ENCODE measurements around the gene FKBP15.
A peak's percentile ranks its signal among the peaks of the same experiment; 100 is the strongest.

Gene FKBP15

GRCh38 chr9:113228130-113228665, 7.1 kb upstream of the FKBP15 start:
- peak; percentile 38 for DNase-seq

DNA sequence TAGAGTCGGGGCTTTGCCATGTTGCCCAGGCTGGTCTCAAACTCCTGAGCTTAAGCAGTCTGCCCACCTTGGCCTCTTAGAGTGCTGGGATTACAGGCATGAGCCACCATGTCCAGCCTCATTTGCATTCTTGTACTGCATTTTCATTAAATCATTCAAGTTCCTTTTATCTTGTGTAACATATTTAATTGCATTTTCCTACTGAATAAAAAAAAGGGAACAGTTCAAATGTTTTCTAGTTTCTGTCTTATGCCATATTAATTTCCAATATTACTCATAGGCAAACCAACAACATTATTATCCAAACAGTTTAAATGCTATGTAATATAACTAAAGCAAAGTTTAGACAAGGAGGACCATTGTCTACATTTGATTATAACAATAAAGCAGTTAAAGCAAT, 6.4 kb upstream of the FKBP15 start:
- no peak for DNase-seq

DNA sequence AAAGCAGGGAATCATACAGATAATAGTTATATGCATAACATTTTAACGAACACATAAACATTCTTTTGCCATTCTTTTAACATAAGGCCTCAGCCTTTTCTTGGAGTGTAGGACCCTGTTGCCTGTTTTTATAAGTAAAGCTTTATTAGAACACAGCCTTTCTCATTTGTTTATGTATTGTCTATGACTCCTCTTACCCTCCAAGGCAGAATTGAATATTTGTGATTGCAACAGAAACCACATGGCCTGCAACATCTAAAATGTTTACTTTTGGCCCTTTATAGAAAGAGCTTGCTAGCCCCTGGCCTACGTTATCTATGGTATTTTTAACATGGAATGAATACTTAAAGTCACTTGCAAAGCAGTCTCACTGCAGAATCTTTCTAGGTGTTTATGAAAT, 2.9 kb upstream of the FKBP15 start:
- no peak for DNase-seq

DNA sequence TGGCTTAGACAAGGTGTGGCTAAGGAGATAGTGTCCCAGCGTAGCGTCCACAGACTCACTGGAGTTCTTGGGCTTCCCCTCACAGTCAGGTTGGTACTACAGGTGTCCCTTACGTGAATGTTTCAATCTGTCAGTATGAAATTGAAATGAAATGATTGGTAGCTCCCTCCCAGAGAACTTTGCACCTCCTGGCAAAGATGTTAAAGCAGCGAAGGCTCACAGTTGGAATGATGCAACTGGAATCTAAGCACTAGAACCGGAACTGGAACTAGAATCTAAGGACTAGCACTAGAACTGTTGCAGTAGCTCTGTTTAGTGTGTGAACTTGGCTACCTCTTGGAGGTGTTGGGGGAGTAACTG, 1.4 kb upstream of the FKBP15 start:
- DNase-seq, result no peak

DNA sequence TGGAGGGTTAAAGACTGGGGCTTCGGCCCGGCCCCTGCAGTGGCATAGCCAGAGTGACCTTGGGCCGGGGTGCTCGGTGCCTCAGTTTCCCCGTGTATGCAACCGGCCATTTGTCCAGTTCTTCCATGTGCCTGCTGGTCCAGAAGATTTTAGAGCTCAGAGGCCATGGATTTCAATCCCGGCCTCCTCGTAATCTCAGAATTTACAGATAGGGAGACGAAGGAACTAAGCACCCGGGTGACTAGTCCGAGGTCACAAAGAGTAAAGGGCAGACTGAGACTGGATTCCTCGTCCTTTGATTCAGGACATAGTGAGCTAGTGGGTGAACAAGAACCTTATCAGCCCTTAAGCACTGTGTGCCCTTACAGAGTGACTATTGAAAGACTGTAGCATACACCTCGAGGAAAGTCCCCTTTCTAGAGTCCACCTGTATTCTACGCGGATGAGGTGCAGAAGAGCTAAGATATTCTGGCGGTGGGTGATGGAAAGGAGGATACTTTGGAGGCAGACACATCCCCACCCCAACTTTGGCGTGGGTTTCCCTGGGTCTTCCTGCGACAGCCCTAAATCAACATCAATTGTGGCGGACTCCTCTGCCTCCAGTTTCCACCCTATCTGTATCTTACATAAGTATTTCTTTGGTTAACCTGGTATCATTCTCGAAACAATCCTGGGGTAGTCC, 864 bp upstream of the FKBP15 start:
- no peak for DNase-seq

GRCh38 chr9:113220467-113221002, 542 bp downstream of the FKBP15 start:
- no peak for DNase-seq

- DNase-seq, result no peak
Observed at GRCh38 chr9:113219969-113220368, 1.1 kb downstream of the FKBP15 start.

DNA sequence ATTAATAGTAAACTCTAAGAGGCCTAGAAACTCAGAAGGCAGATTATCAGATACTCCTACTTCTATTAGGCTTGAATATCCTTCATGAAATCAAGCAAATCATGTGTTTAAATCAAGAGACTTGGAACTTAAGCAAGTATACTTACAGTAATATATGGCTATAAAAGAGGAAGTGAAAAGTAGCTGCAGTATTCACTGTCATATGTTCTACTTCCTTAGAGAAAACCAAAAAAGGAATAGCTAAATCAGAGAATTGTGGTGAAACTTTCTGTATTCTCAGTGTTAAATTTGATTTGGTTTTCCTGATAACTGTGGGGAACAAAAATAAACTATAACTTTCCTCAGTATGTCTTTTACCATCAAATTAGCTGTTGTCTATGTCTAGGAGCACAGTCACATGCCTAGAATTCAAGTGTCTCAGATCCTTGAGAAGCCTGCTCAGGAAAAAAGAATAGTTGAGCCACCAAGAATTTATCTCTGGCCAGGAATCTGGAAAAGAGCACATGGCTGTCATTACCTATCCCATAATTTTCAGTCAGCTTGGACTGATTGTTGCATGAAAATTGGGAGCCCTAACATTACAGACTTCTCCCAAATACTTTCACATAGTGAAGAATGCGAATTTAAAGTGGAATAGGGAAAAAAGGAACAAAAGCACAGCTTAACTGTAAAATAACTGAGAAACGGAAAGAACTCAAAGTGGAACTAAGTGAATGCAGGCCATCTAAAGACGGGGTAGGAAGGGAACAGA, 1.7 kb downstream of the FKBP15 start:
- DNase-seq, result no peak

DNA sequence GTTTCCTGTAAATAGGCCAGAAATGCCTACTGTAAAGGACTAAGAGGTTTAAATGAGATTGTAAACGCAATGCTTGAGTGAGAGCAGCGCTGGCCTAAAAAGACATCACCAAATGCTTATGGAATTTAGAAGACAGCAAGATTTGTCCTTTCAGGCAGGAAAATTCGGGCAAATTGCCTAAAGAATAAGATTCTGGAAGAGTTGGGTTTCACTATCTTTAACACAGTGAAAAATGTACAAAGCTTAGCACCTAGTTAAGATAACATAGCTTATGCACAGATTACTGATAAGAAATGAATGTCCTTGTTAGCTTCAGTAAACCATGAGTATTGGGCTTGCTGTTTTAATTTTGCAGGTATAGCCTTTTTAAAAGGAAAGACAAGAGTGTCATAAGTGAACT, 4.7 kb downstream of the FKBP15 start:
- DNase-seq, result no peak

- DNase-seq, result no peak
Observed at GRCh38 chr9:113215132-113215531, 5.9 kb downstream of the FKBP15 start.

- DNase-seq, result no peak
Observed at GRCh38 chr9:113210815-113211214, 10.3 kb downstream of the FKBP15 start.

- DNase-seq, result no peak
Observed at GRCh38 chr9:113205861-113206260, 15.2 kb downstream of the FKBP15 start.

DNA sequence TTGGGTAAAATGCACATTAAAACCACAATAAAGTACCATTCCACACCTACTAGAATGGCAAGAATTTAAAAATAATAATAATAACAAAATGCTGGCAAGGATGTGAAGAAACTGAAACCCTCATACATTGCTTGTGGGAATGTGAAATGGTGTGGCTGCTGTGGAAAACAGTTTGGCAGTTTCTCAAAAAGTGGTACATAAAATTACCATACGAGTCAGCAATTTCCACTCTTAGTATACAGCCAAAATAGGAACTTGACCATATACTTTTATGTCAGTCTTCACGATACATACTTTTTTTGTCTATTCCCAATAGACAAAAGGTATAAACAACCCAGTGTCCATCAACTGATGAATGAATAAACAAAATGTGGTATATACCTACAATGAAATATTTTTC, 15.6 kb downstream of the FKBP15 start:
- DNase-seq, result no peak

DNA sequence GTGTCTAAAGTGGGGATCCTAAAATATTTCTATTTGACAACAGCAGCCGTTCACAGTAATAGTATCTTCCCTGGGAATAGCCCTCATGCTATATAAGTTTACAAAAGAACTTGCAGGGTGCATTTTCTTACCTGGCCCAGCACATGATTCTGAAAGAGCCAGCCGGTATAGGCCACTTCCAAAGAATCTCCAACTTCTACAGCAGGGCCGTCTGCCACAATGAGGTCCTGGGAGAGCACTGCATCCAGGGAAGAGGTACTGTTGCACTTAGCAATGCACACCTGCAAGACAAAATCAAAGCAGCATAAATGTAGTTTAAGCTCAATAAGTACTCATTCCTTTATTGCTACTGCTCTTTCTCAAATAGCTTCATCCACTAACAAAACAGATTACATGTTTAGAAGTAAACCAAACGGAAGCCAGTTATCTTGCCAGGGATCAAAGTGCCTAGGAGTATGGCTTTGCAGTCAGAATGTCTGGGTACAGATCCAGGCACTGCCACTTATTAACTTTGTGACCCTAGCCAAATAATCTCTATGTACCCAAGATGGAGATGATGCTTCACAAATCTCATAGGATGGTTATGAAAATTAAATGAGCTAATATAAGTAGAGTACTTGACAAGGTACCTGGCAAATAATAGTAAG, 21.3 kb downstream of the FKBP15 start:
- no peak for DNase-seq

- DNase-seq, result no peak
Observed at GRCh38 chr9:113192455-113192854, 28.6 kb downstream of the FKBP15 start.

DNA sequence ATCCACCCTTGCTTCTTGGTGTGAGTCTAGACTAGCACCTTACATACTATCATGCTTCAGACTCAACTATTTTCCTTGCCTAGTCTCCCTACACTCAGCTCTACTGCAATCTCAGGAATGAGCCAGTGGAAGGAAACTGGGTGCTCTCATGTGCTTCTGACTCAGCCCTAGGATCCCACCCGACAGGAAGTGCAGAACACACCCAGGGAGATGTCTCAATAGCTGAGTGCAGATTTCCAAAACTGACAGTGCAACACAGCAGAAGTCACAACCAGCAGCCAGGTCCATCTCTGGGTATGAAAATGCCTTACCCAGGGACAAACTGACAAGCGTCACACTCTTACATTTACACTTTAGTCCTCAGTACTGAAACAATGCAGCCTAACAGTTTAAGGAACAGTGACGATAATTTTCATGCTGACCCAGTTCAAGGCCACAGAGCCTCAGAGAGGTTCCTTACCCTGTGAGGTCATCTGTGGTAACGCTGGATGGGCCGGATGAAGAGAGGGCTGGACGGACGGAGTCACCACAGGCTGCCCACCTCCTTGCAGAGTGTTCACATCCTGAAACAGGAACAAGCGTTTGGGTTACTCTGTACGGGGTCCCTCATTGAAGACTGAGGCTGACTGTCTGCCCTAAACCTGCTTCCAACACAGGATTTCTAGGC, 33.0 kb downstream of the FKBP15 start:
- no peak for DNase-seq

DNA sequence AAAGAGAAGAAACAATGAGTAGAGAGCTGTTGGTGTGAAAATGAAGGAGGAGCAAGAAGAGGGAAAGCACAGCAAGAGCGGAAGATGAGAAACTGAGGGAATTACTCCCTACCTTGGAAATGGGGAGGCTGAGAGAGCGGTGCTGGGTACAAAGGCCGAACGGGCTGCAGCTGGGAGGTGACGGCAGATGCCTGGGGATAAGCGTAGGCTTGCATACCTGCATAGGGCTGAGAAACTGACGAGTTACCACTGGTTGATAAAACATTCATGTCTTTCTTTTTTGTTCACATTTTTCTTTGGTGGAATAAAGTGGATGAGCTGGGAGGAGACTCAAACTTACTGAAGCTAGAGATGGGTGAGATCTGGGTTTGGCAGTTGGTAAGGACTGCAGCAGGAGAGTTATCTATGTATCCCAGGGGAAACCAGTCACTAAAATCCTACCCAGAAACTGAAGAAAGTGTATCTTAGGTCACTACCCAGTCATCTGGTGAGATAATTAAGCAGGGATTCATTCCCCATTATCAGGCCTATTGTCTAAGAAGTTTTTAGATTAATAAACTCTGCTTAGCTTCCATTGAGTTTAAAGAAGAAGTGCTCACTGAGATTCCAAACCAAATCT, 34.8 kb downstream of the FKBP15 start:
- no peak for DNase-seq

- DNase-seq, result no peak
Observed at GRCh38 chr9:113185271-113185670, 35.8 kb downstream of the FKBP15 start.

DNA sequence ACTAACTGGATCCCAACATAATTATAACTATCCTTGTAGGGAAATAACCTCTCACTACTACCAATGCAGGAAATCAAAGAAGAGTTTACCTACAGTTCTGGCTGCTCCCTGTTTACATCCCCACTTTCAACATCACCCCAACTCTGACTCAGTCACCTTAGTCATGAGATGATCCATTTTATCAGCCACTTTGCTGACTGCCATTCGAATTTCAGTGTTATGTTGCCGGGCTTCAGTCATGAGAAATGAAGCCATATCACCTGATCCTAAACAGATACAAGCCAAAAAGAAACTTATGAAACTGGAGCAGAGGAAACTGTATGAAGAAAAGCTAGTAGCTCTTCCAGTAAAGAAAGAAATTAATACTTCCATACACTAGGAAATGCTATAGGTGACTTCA, 36.5 kb downstream of the FKBP15 start:
- DNase-seq, result no peak

DNA sequence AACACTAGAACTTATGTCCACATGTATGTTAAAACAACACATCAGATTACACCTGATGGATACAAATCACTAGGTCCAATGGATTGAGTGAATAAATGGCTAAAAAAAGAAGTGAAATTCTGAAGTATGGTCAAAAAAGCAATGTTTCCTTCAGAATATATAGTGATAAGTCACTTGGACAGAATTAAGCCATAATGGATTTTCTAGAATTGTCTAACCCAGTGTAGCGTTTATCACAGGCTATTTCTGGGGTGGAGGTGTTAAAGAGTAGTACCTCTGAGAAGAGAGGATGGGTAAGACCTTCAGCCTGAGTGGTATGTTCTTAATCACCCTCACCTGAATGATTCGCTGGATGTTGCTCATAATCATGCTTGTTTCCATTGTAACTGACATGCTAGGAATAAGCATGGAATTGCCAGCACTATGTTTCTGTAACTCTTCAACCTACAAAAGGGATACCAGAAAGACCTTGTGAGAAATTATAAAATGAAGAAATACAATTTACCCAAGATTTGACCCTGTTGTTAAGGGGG, 37.1 kb downstream of the FKBP15 start:
- DNase-seq, result no peak

- no peak for DNase-seq
Observed at GRCh38 chr9:113181165-113181564, 39.9 kb downstream of the FKBP15 start.

DNA sequence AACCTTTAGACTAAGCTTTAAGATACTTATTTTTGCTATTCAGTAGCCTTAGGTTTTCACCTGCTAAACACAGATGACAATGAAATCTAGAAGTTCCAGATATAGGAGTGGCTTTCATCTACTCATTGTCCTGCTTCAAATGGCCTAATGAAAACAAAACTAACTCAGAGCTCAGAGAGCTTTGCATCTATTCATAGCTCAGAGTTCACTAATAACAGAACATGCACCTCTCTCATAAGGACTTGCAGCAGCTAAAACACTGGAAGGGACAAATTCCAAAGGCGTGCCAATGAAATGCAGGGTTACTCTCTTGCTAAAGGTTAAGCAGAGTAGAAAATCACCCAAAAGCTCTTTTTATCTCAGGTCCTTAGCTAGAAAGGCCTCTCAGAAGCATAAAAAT, 41.2 kb downstream of the FKBP15 start:
- DNase-seq, result no peak

All from central memory CD4-positive, alpha-beta T cell (primary cell).